Caco-2 (cell line): Measurements from ENCODE around the gene SDSL. TPM values are rescaled to one million over a fixed set of nuclear protein-coding genes. Genes with fewer than 3 reads are reported as not detected.

Experiments
- BruUV-seq: library from RNA; stranded (reverse); fragments of 400-500 nt; replicated peaks from 2 replicates; lab custom pipeline; 2021; lab: Mats Ljungman, UMichigan
- CTCF ChIA-PET: fragments of 300-600 bp; sonication (Branson Sonifier 250); formaldehyde crosslinking; loops from one replicate; lab custom pipeline; 2022; ENCODE audit warnings: antibody characterized with exemption; lab: Charles Lee
- POLR2A ChIA-PET: fragments of 300-600 bp; sonication (Branson Sonifier 250); formaldehyde crosslinking; loops from one replicate; lab custom pipeline; 2022; ENCODE audit warnings: antibody characterized with exemption; lab: Charles Lee
- DNase-seq, 2 experiments: peaks; one replicate each; pipeline versions ENCODE4 v3.0.0 to v3.0.0-alpha.2; 2020 to 2022
- H3K27me3 ChIP-seq: replicated peaks from 2 replicates; pipeline ENCODE4 v1.6.0; 2011; ENCODE audit warnings: low read length; ENCODE audit not compliant: control insufficient read depth, insufficient read depth
- H3K36me3 ChIP-seq: 2 replicates; pipeline ENCODE4 v1.5.1; 2011; ENCODE audit warnings: low read length; ENCODE audit not compliant: control insufficient read depth, insufficient read depth
- H3K4me1 ChIP-seq: fragments of 250-450 bp; sonication (Bioruptor Pico); 2 replicates; pipeline ENCODE4 v1.5.1; 2020; ENCODE audit warnings: mild to moderate bottlenecking
- H3K4me3 ChIP-seq: 2 replicates; pipeline ENCODE4 v1.5.1; 2011; ENCODE audit warnings: low read depth, mild to moderate bottlenecking, control low read depth, low read length
- H3K9me3 ChIP-seq: fragments of 250-450 bp; sonication (Bioruptor Pico); 2 replicates; pipeline ENCODE4 v1.5.1; 2020; ENCODE audit warnings: mild to moderate bottlenecking, moderate library complexity
- H3K27ac Mint-ChIP-seq: one replicate; pipeline ENCODE4 v1.8.0; 2022; ENCODE audit warnings: mixed read lengths; ENCODE audit not compliant: unreplicated experiment
- H3K27me3 Mint-ChIP-seq: one replicate; pipeline ENCODE4 v1.8.0; 2022; ENCODE audit warnings: mixed read lengths; ENCODE audit not compliant: insufficient read depth, unreplicated experiment
- H3K36me3 Mint-ChIP-seq: one replicate; pipeline ENCODE4 v1.8.0; 2022; ENCODE audit warnings: mild to moderate bottlenecking, mixed read lengths; ENCODE audit not compliant: insufficient read depth, unreplicated experiment
- H3K4me1 Mint-ChIP-seq: one replicate; pipeline ENCODE4 v1.8.0; 2022; ENCODE audit warnings: low read depth, mixed read lengths; ENCODE audit not compliant: unreplicated experiment
- H3K4me3 Mint-ChIP-seq: one replicate; pipeline ENCODE4 v1.8.0; 2022; ENCODE audit warnings: mild to moderate bottlenecking, moderate library complexity, mixed read lengths; ENCODE audit not compliant: unreplicated experiment
- H3K9me3 Mint-ChIP-seq: one replicate; pipeline ENCODE4 v1.8.0; 2022; ENCODE audit warnings: mixed read lengths; ENCODE audit not compliant: unreplicated experiment
- CTCF ChIP-seq, 2 experiments: fragments of 200-600 bp in 1 of 2; IDR thresholded peaks; 1 replicate in 1 of 2; 2 replicates in 1 of 2; pipeline versions ENCODE4 v1.5.1 to v1.8.0; 2011 to 2022; ENCODE audit warnings: antibody characterized with exemption in 1 of 2, control low read depth in 1 of 2, inconsistent platforms in 1 of 2, low read depth in 1 of 2, low read length in 1 of 2, mild to moderate bottlenecking in 1 of 2, moderate library complexity in 1 of 2; ENCODE audit not compliant: insufficient read depth in 1 of 2, severe bottlenecking in 1 of 2, unreplicated experiment in 1 of 2
- intact Hi-C: fragments of 100-400 bp; cut with micrococcal nuclease; formaldehyde crosslinking; loops from one replicate; pipeline ENCODE4 v1.10.0; 2022; ENCODE audit not compliant: unreplicated experiment
- total RNA-seq: library from RNA; stranded (reverse); gene quantifications from 2 replicates; pipeline ENCODE4 v1.2.3, GENCODE V29; 2022

Gene SDSL
- total RNA-seq, 1 experiment from 2014 or later: 4.5 TPM

- ChIA-PET CTCF (interaction anchor here (1.2 kb wide), 1 partner anchor 47 kb away, joined by 3 read pairs; no protein-coding TSS in a partner anchor), POLR2A (no interaction called here)
- Mint-ChIP-seq H3K4me3 (no peak overlapping the region), H3K9me3 (no peaks in the 10 kb centered on the region), H3K27me3 (no peaks in the 10 kb centered on the region), H3K36me3 (no peaks in the 10 kb centered on the region), H3K27ac (no peak overlapping the region), H3K4me1 (no peaks in the 10 kb centered on the region)
- peaks cover 18% of the 10 kb centered on the region for H3K4me1 ChIP-seq
- intact Hi-C loops: no loop called here
- no peaks in the 10 kb centered on the region for H3K27me3 ChIP-seq
- no peaks in the 10 kb centered on the region for H3K9me3 ChIP-seq
- no peak overlapping the region for H3K4me3 ChIP-seq
- no peak for DNase-seq
- H3K36me3 ChIP-seq: no peaks in the 10 kb centered on the region
- no TSS peak for BruUV-seq
- no peak for TF ChIP-seq CTCF (IDR thresholded peaks at IDR 0.05; ENCODE audit: insufficient read depth in 1 of 2, low read depth in 1 of 2, low read length in 1 of 2, severe bottlenecking in 1 of 2, unreplicated experiment in 1 of 2)
Observed at GRCh38 chr12:113414519-113415038, 7.6 kb upstream of the SDSL start.

DNA sequence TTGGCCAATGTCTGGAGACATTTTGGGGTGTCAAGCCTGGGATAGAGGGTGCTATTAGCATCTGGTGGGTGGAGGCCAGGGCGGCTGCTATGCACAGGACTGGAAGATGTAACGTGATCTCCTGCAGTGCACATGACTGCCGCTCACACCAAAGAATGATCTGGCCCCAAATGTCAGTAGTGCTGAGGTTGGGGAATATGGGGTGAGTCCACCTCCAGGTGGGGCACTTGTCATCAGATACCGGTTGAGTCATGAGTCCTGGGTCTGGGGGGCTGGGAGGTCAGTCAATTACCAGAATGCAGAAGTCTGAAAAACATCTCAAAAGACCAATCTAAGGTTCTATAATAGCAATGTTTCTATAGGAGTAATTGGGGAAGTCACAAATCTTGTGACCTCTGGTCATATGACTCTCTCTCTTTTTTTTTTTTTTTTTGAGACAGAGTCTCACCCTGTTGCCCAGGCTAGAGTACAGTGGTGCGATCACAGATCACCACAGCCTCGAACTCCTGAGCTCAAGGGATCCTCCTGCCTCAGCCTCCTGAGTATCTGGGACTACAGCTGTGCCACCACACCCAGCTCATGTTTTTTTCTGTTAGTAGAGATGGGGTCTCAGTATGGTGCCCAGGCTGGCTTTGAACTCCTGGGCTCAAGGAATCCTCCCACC, 6.0 kb upstream of the SDSL start:
- no peak for DNase-seq
- Mint-ChIP-seq H3K27me3 (no peaks in the 10 kb centered on the region), H3K4me3 (no peak overlapping the region), H3K27ac (no peak overlapping the region), H3K36me3 (no peaks in the 10 kb centered on the region), H3K4me1 (no peaks in the 10 kb centered on the region), H3K9me3 (no peaks in the 10 kb centered on the region)
- BruUV-seq: no TSS peak
- Histone ChIP-seq H3K36me3 (no peaks in the 10 kb centered on the region), H3K4me1 (peaks cover 22% of the 10 kb centered on the region), H3K4me3 (no peak overlapping the region), H3K9me3 (no peaks in the 10 kb centered on the region), H3K27me3 (no peaks in the 10 kb centered on the region)
- intact Hi-C loops: no loop called here
- ChIA-PET CTCF (no interaction called here), POLR2A (no interaction called here)
- TF ChIP-seq CTCF (IDR thresholded peaks at IDR 0.05; ENCODE audit: insufficient read depth in 1 of 2, low read depth in 1 of 2, low read length in 1 of 2, severe bottlenecking in 1 of 2, unreplicated experiment in 1 of 2): no peak

GRCh38 chr12:113418213-113418879, 3.8 kb upstream of the SDSL start:
- H3K9me3 Mint-ChIP-seq: no peaks in the 10 kb centered on the region
- CTCF ChIA-PET: interaction anchor here (0.6 kb wide), 1 partner anchor 630 kb away, joined by 3 read pairs; no protein-coding TSS in a partner anchor
- POLR2A ChIA-PET: no interaction called here
- H3K27ac Mint-ChIP-seq: no peak overlapping the region
- DNase-seq: peak in 1 of 2 experiments; percentile 32
- H3K27me3 ChIP-seq: no peaks in the 10 kb centered on the region
- no peaks in the 10 kb centered on the region for H3K36me3 ChIP-seq
- H3K4me3 ChIP-seq: no peak overlapping the region
- H3K4me3 Mint-ChIP-seq: no peak overlapping the region
- TF ChIP-seq CTCF (IDR thresholded peaks at IDR 0.05; ENCODE audit: insufficient read depth in 1 of 2, low read depth in 1 of 2, low read length in 1 of 2, severe bottlenecking in 1 of 2, unreplicated experiment in 1 of 2): no peak
- H3K36me3 Mint-ChIP-seq: no peaks in the 10 kb centered on the region
- peaks cover 7% of the 10 kb centered on the region for H3K4me1 Mint-ChIP-seq
- no peaks in the 10 kb centered on the region for H3K9me3 ChIP-seq
- H3K4me1 ChIP-seq: peaks cover 27% of the 10 kb centered on the region
- H3K27me3 Mint-ChIP-seq: no peaks in the 10 kb centered on the region
- intact Hi-C loops: no loop called here
- BruUV-seq: no TSS peak
